Memory B cell (primary cell): ENCODE measurements around the gene DNM3.

Source experiments
- ATAC-seq: fragments of 150-1000 bp; cut with Tn5 transposase; 2 replicates; pipeline ENCODE4 v1.10.0; 2021; ENCODE audit warnings: low read depth, mild to moderate bottlenecking, moderate library complexity
- DNase-seq, 2 donors: peaks; one replicate each; pipeline ENCODE4 v3.0.0; 2022; ENCODE audit warnings: low spot score in 2 of 2
- H3K27ac Mint-ChIP-seq: one replicate; pipeline ENCODE4 v1.8.0; 2022; ENCODE audit warnings: mild to moderate bottlenecking, moderate library complexity, mixed read lengths
- H3K27me3 Mint-ChIP-seq: one replicate; pipeline ENCODE4 v1.8.0; 2022; ENCODE audit warnings: mixed read lengths
- H3K36me3 Mint-ChIP-seq: one replicate; pipeline ENCODE4 v1.8.0; 2022; ENCODE audit warnings: mild to moderate bottlenecking, mixed read lengths
- H3K4me1 Mint-ChIP-seq: one replicate; pipeline ENCODE4 v1.8.0; 2022; ENCODE audit warnings: mixed read lengths
- H3K4me3 Mint-ChIP-seq: one replicate; pipeline ENCODE4 v1.8.0; 2022; ENCODE audit warnings: mild to moderate bottlenecking, moderate library complexity, mixed read lengths
- H3K9me3 Mint-ChIP-seq: one replicate; pipeline ENCODE4 v1.8.0; 2022; ENCODE audit warnings: mixed read lengths

The DNM3 gene

DNA sequence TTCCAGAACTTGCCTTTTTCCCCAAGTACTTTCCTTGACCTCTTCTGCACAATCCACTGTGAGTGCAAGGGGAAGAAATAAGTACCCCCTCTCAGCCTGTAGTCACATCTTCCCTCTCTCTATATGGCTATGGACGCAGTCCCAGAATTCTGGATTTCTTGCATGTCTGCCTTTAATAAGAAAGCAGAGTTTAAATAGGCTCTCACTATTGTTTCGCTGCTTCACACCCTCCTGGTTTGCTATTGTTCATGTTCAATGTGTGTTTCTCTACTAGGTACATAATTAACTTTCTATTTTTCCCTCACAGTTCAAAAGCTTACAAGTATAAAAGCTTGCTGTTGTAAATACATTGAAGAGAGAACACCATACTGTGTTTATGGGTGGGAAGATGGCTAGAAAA lies 397.7 kb downstream of the DNM3 start:
- no peaks in the 10 kb centered on the region for H3K36me3 Mint-ChIP-seq
- peaks cover 6% of the 10 kb centered on the region for H3K4me1 Mint-ChIP-seq
- H3K27me3 Mint-ChIP-seq: no peaks in the 10 kb centered on the region
- no peak overlapping the region for H3K4me3 Mint-ChIP-seq
- H3K9me3 Mint-ChIP-seq: peaks cover 1% of the 10 kb centered on the region
- no peak for DNase-seq
- no peak for ATAC-seq
- H3K27ac Mint-ChIP-seq: no peak overlapping the region

DNA sequence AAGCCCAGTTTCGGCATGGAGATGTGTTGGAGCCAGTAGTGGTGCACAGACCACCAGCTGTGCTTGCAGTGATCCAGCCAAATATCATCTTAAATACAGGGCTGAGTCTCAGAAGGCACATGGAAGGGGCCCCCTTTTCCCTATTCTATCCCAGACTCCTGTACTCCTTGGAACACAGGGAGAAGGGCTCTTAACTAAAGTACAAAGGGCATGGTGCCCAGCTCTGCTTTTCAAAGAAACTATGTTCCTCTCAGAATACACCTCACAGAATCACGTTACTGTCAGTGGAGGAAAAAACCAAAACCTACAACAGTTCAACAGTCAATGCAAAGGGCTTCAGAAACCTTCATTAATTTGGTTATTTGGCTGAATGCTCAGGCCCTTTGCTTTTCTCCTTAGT lies 398.6 kb downstream of the DNM3 start:
- H3K4me3 Mint-ChIP-seq: no peak overlapping the region
- H3K9me3 Mint-ChIP-seq: no peaks in the 10 kb centered on the region
- DNase-seq: no peak
- no peaks in the 10 kb centered on the region for H3K27me3 Mint-ChIP-seq
- peaks cover 6% of the 10 kb centered on the region for H3K4me1 Mint-ChIP-seq
- no peak overlapping the region for H3K27ac Mint-ChIP-seq
- ATAC-seq: no peak
- no peaks in the 10 kb centered on the region for H3K36me3 Mint-ChIP-seq

DNA sequence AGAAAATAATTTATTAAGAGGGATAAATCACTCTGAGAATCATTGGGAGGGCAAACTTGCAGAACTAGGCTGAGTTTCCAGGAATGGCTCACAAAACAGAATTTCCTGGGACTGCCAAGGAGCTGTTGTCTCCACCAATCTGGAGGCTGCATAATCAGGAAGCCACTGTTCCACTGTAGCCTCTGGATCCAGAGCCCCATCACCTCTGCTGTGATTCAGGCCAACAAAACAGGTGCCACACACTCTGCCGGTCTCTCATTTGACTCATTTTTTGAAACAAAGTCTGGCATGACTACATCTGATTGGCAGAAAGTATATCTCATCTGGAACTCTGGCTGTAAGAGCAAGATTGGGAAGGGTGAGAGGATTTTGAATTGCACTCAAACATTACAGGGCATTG lies 400.2 kb downstream of the DNM3 start:
- Mint-ChIP-seq H3K4me3 (no peak overlapping the region), H3K27me3 (no peaks in the 10 kb centered on the region), H3K9me3 (no peaks in the 10 kb centered on the region), H3K36me3 (no peaks in the 10 kb centered on the region), H3K27ac (no peak overlapping the region), H3K4me1 (peaks cover 9% of the 10 kb centered on the region)
- DNase-seq: no peak
- ATAC-seq: no peak

DNA sequence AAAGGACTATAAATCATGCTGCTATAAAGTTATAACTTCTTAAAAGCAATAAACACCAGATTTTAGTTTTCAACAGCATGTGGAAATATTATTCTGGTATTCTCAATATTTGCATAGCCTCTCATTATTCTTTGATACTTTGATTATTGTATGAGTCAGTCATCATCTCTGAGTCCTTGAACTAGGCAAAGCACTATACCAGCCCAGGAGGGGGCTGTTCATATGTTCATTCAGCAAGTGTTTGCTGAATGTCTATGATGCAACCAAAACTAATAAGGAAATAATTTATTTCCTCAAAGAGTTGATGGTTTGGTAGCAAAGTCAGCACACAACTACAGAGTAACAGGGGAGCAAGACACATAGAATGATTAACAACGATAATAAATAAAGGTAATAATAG lies 403.6 kb downstream of the DNM3 start:
- H3K4me3 Mint-ChIP-seq: no peak overlapping the region
- peaks cover 10% of the 10 kb centered on the region for H3K4me1 Mint-ChIP-seq

DNA sequence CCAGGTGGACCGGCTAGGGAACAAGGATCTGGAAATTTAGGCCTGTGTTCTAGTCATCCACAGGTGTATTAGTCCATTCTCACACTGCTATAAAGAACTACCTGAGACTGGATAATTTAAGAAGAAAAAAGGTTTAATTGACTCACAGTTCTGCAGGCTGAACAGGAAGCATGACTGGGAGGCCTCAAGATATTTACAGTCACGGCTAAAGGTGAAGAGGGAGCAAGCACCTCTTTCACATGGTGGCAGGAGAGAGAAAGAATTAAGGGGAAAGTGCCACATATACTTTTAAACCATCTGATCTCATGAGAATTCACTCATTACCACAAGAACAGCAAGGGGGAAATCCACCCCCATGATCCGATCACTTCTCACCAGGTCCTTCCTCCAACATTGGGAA lies 404.5 kb downstream of the DNM3 start:
- no peaks in the 10 kb centered on the region for H3K36me3 Mint-ChIP-seq
- no peak for DNase-seq
- peaks cover 10% of the 10 kb centered on the region for H3K4me1 Mint-ChIP-seq
- no peaks in the 10 kb centered on the region for H3K27me3 Mint-ChIP-seq
- H3K9me3 Mint-ChIP-seq: no peaks in the 10 kb centered on the region
- ATAC-seq: no peak
- H3K4me3 Mint-ChIP-seq: no peak overlapping the region
- no peak overlapping the region for H3K27ac Mint-ChIP-seq

More for the DNA sequence above, 403.6 kb downstream of the DNM3 start:
- ATAC-seq: no peak
- no peaks in the 10 kb centered on the region for H3K36me3 Mint-ChIP-seq
- H3K27ac Mint-ChIP-seq: no peak overlapping the region
- no peaks in the 10 kb centered on the region for H3K9me3 Mint-ChIP-seq
- no peaks in the 10 kb centered on the region for H3K27me3 Mint-ChIP-seq
- no peak for DNase-seq

DNA sequence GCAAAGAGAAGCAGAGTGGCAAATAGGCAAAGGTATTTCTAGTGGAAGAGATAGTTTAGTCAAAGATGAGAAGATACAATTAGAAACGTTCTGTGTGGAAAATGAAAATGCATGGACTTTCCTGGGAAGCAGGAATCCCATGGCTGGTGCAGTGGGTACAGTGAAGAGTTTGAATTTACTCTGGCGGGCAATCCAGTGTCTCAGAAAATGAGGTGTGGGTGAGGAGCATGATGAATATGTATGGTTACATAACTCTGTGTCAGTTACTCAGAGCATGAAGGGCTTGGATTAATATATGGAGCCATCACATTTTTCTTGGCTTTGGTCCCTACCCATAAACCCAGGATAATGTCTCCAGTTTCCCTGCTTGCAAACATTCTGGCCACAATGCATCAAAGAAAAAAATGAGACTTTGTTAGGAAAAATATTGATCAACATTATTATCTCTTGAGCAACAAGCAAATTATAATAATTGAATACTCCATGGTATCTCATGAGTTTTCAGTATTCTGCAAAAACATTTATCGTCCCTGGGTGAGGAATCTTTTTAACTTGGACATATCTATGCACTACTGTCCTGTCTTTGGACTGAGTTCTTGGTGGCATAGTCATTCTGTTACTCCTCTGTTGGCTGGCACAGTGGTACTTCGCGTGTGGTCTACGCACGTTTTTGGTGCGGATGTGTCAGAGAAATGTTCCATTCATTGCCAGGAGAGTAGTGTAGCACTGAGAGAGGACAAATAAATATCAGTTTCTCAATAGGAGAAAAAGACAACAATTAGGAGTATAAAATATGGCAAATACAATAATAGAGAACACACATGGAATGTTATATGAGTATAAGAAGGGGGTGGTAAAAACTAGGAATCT lies 405.5 kb downstream of the DNM3 start:
- Mint-ChIP-seq H3K9me3 (no peaks in the 10 kb centered on the region), H3K4me3 (no peak overlapping the region), H3K27me3 (no peaks in the 10 kb centered on the region), H3K4me1 (peaks cover 10% of the 10 kb centered on the region), H3K36me3 (no peaks in the 10 kb centered on the region), H3K27ac (no peak overlapping the region)
- no peak for ATAC-seq
- no peak for DNase-seq

DNA sequence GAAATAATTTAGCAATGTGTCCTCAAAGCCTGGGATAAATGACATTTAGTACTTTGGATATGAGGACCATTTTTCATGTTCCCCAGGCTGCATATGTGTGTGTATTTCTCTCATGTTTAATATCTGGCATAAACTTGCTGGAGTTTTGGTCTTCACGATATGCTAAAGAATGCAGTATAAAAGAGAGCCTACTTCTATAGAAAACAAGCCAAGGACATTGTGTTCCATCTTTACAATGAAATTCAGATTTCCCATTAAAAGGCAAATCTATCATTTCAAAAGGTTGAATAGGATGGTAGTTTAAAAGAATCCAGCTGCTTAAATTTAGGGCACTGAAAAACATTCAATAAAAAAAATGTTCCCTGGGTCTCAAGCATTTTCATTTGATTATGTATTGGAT lies 410.2 kb downstream of the DNM3 start:
- no peaks in the 10 kb centered on the region for H3K36me3 Mint-ChIP-seq
- peaks cover 13% of the 10 kb centered on the region for H3K4me1 Mint-ChIP-seq
- no peaks in the 10 kb centered on the region for H3K27me3 Mint-ChIP-seq

DNA sequence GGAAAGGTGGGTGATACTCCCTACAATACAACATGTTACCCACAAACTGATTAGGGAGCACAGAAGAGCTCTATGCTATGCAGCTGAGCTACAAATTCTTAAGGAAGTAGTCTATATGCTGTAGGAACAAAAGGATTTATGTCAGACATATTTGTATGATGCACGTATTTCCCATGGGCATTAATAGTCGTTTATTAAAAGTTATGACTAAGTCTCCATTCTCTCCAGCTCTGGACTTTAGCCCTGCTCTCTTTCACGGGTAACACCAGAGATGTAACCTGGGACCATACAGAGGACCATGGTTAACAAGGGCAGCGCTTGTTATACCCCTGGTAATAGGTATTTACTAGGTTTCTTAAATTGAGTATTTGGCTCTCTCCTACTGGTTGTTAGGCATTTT lies 411.0 kb downstream of the DNM3 start:
- DNase-seq: no peak
- H3K27ac Mint-ChIP-seq: no peak overlapping the region
- H3K4me3 Mint-ChIP-seq: no peak overlapping the region
- no peaks in the 10 kb centered on the region for H3K9me3 Mint-ChIP-seq
- H3K36me3 Mint-ChIP-seq: no peaks in the 10 kb centered on the region
- peaks cover 13% of the 10 kb centered on the region for H3K4me1 Mint-ChIP-seq
- ATAC-seq: no peak
- H3K27me3 Mint-ChIP-seq: no peaks in the 10 kb centered on the region

More for the DNA sequence above, 410.2 kb downstream of the DNM3 start:
- ATAC-seq (no peak), DNase-seq (no peak)
- Mint-ChIP-seq H3K4me3 (no peak overlapping the region), H3K9me3 (no peaks in the 10 kb centered on the region), H3K27ac (no peak overlapping the region)

DNA sequence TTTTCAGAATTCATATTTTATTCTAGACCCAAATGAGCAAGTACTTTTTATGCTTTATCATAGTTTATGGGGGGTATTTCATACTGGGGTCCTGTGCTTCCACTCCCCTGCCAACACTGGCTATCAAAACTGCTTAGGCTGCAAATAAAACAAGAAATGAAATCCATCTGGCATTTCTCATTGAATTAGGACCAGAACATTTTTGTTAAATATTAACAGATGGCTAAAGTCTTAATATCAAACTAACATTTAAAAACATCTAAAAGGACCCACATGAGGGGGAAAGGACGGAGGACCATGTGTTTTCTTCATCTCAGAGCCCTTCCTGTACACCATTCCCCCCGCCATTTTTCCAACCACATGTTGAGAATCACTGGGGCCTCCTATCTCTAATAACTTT lies 411.7 kb downstream of the DNM3 start:
- Mint-ChIP-seq H3K9me3 (peaks cover 2% of the 10 kb centered on the region), H3K27me3 (no peaks in the 10 kb centered on the region), H3K36me3 (no peaks in the 10 kb centered on the region), H3K4me3 (no peak overlapping the region), H3K4me1 (peaks cover 13% of the 10 kb centered on the region), H3K27ac (no peak overlapping the region)
- DNase-seq: no peak
- ATAC-seq: no peak

DNA sequence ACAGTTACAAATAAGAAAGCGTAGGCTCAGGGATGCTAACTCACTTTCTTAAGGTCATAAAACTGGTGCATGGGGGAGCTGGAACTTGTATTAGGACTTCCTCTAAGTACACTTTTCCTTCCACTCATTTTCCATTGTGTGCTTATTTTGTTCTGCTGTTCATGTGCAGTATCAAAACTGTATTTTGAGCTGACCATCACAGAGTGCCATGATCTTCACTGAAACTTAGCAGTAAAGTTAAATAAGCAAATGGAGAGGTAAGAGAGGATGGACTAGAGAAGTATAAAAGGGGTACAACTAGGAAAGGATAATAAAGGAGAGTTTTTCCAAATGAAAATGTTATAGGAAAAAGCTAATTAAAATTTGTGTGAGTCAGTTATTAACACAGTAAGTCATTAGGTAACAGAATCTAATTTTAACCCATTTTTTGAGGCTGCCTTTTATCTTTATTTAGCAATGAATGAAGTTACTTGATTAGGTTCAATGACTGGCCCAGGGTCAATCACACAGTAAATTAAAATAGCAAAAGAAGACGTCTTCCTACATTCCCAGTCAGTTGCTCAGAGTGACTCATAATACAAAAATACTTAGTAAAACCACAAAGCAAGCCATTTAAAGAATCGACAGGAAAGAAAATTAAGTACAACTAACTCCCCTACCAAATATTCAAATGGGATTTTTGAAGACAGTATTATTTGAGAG lies 413.4 kb downstream of the DNM3 start:
- Mint-ChIP-seq H3K4me3 (no peak overlapping the region), H3K27ac (peak overlapping the region; percentile 4), H3K9me3 (peaks cover 7% of the 10 kb centered on the region), H3K27me3 (no peaks in the 10 kb centered on the region), H3K36me3 (peaks cover 5% of the 10 kb centered on the region), H3K4me1 (peaks cover 9% of the 10 kb centered on the region)
- DNase-seq (no peak), ATAC-seq (no peak)

DNA sequence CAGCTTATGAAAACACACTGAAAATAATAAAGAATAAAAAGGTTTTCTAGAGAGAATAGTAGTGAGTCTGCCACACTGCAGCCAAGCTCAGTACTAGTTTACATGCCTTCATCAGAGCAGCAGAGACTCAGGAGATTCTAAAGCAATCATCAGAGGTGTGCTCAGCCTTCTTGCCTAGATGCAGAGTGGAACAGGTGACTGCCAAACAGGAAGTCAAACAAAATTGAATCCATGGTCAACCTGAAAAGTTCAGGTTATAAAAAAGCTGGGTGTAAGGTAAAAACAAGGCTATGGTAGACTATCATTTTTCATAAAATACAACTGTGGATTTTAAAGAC lies 413.9 kb downstream of the DNM3 start:
- H3K27ac Mint-ChIP-seq: peak overlapping the region; percentile 4
- H3K4me1 Mint-ChIP-seq: peaks cover 9% of the 10 kb centered on the region
- no peak for ATAC-seq
- no peak for DNase-seq
- H3K9me3 Mint-ChIP-seq: peaks cover 11% of the 10 kb centered on the region
- peaks cover 9% of the 10 kb centered on the region for H3K36me3 Mint-ChIP-seq
- H3K27me3 Mint-ChIP-seq: no peaks in the 10 kb centered on the region
- H3K4me3 Mint-ChIP-seq: no peak overlapping the region

DNA sequence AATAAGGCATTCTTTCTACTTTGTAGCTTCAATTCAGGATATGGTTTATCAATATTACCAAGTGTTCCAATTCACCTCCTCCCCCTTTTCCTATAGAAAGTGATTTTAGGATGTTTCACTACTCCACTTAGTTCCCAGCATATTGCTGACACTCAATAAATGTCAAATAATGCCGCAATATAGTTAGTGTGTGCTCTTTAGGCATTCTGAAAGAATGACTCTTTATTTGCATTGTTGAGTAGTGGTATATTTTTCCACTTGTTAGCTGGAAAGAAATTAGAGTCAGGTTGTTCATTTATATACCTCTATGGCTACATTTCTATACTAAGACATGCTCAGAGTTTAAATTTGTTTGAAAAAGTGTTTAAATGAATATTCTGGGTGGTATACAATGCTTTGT lies 424.6 kb downstream of the DNM3 start:
- no peak overlapping the region for H3K4me3 Mint-ChIP-seq
- H3K4me1 Mint-ChIP-seq: no peaks in the 10 kb centered on the region
- peaks cover 4% of the 10 kb centered on the region for H3K36me3 Mint-ChIP-seq
- peaks cover 3% of the 10 kb centered on the region for H3K9me3 Mint-ChIP-seq
- no peak for ATAC-seq
- H3K27me3 Mint-ChIP-seq: no peaks in the 10 kb centered on the region
- no peak for DNase-seq
- no peak overlapping the region for H3K27ac Mint-ChIP-seq

DNA sequence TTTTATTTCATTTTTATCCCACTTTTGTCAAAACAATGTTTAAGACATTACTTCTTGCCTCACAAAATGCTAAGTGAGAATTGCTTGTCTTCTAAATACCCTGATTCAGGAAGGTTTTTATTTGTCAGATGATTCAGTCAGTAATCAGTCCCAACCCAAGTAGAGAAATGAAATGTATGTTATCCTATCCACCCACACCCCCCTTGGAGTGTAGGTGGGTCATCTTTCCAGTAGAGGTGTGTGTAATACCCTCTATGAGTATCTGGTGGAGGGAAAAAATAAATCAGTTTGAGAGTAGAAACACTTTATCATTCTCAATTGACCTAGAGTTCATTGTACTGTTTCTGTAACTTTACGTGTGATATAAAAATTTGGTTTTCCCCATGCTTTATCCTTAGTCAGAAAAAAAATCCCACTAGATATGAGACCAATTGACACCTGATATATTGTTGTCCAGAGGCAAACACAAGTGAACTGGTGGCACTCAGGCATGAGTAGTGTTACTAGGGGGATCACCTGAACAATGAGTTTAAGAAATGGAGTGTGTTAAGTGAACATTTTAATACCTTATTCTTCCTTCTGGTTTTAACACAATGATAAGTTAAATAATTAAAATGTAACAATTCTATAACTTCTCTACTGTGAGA lies 425.4 kb downstream of the DNM3 start:
- ATAC-seq (no peak), DNase-seq (no peak)
- H3K4me1 Mint-ChIP-seq: no peaks in the 10 kb centered on the region
- H3K27ac Mint-ChIP-seq: no peak overlapping the region
- H3K4me3 Mint-ChIP-seq: no peak overlapping the region
- no peaks in the 10 kb centered on the region for H3K36me3 Mint-ChIP-seq
- no peaks in the 10 kb centered on the region for H3K9me3 Mint-ChIP-seq
- H3K27me3 Mint-ChIP-seq: no peaks in the 10 kb centered on the region

DNA sequence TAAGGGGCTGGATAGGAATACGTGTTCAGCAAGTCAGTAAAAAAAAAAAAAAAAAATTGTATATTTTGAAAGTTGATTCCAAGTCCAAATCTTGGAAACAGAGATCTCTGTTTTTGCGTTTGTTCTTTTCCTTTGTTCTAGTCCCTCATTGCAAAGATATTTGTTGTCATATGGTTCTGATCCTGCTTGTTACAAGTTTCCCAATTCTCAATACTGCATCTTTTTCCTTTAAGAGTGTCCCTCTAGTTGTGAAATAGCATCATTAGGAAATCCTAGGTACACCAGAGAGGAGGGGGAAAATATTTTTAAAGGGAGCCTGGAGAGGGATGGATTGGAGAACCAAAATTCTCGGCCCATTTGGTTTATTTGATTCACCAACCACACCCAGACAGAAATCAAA lies 426.9 kb downstream of the DNM3 start:
- Mint-ChIP-seq H3K4me1 (no peaks in the 10 kb centered on the region), H3K36me3 (no peaks in the 10 kb centered on the region), H3K27me3 (no peaks in the 10 kb centered on the region), H3K4me3 (no peak overlapping the region), H3K9me3 (no peaks in the 10 kb centered on the region), H3K27ac (no peak overlapping the region)
- DNase-seq (no peak), ATAC-seq (no peak)
